Body of pancreas (tissue), 4 donors: Measurements from ENCODE around the gene MRPL55. TPM values are rescaled to one million over a fixed set of nuclear protein-coding genes. Genes with fewer than 3 reads are reported as not detected.

Source experiments
- ATAC-seq: fragments of 150-250 bp; one replicate; pipeline ENCODE4 v1.9.1; 2016
- DNase-seq, 4 donors: peaks; one replicate each; pipeline ENCODE4 v3.0.0-alpha.2; 2019
- H3K27ac ChIP-seq, 4 donors: fragments of 200-600 bp; sonication (generic); 1 replicate in 3 of 4; 2 replicates in 1 of 4; pipeline versions ENCODE4 v1.5.1 to v1.6.1; 2016 to 2019; ENCODE audit warnings: mild to moderate bottlenecking in 1 of 4, mixed read lengths in 1 of 4, moderate library complexity in 1 of 4
- H3K27me3 ChIP-seq, 2 donors: fragments of 200-600 bp; sonication (generic); one replicate each; pipeline ENCODE4 v1.6.0; 2016; ENCODE audit warnings: mild to moderate bottlenecking in 1 of 2
- H3K36me3 ChIP-seq, 2 donors: fragments of 200-600 bp; sonication (generic); replicated peaks in 1 of 2; 2 replicates each; pipeline ENCODE4 v1.5.1; 2016; ENCODE audit warnings: low read depth in 2 of 2; ENCODE audit not compliant: insufficient read depth in 1 of 2
- H3K4me1 ChIP-seq: fragments of 200-600 bp; sonication (generic); one replicate; pipeline ENCODE4 v1.6.0; 2016
- H3K4me3 ChIP-seq, 2 donors: fragments of 200-600 bp; sonication (generic); 1 replicate in 1 of 2; 2 replicates in 1 of 2; pipeline ENCODE4 v1.5.1; 2016 to 2019
- H3K9me3 ChIP-seq, 3 donors: fragments of 200-600 bp; sonication (generic); 1 replicate in 2 of 3; 2 replicates in 1 of 3; pipeline ENCODE4 v1.5.1; 2016
- POLR2A ChIP-seq, 3 donors: fragments of 450-650 bp; IDR thresholded peaks; one replicate each; pipeline ENCODE4 v1.6.1; 2016; ENCODE audit warnings: antibody characterized with exemption in 3 of 3, mild to moderate bottlenecking in 2 of 3
- WGBS, 2 donors: methylation state at CpG; one replicate each; pipeline ENCODE4 v1.1.5; 2017; 5-methylcytosine and 5-hydroxymethylcytosine counted together
- intact Hi-C: fragments of 100-400 bp; cut with DNase I; formaldehyde crosslinking; loops from one replicate; pipeline ENCODE4 v1.15.1; 2023
- total RNA-seq, 2 donors: library from RNA; depleted of rRNA; stranded (reverse); fragments of >200 nt; gene quantifications; one replicate each; pipeline ENCODE4 v1.1.0, GENCODE V29; 2016
- TF ChIP-seq, protein P1 (sequence below), 7 experiments: fragments of 450-650 bp in 4 of 7; fragments of 200-600 bp in 3 of 7; sonication (generic) in 3 of 7; IDR thresholded peaks; one replicate each; pipeline ENCODE4 v1.5.1; 2016 to 2019; ENCODE audit warnings: antibody characterized with exemption in 7 of 7

Gene MRPL55
- total RNA-seq, 2 donors from 2014 or later, result 65.9 to 68.7 TPM

GRCh38 chr1:228082918-228083870, 25.9 kb downstream of the MRPL55 start:
- H3K4me3 ChIP-seq, result peak overlapping the region; percentile 77 to 91
- H3K27ac ChIP-seq, result peak overlapping the region; percentile 99 to 100 (median 100)
- peak; percentile 46 for ATAC-seq
- no peaks in the 10 kb centered on the region for H3K27me3 ChIP-seq
- H3K36me3 ChIP-seq, result no peaks in the 10 kb centered on the region
- no peaks in the 10 kb centered on the region for H3K9me3 ChIP-seq
- peak in 2 of 3 donors; percentile 82 to 84 for TF ChIP-seq POLR2A (IDR thresholded peaks at IDR 0.05)
- TF ChIP-seq, protein P1, sequence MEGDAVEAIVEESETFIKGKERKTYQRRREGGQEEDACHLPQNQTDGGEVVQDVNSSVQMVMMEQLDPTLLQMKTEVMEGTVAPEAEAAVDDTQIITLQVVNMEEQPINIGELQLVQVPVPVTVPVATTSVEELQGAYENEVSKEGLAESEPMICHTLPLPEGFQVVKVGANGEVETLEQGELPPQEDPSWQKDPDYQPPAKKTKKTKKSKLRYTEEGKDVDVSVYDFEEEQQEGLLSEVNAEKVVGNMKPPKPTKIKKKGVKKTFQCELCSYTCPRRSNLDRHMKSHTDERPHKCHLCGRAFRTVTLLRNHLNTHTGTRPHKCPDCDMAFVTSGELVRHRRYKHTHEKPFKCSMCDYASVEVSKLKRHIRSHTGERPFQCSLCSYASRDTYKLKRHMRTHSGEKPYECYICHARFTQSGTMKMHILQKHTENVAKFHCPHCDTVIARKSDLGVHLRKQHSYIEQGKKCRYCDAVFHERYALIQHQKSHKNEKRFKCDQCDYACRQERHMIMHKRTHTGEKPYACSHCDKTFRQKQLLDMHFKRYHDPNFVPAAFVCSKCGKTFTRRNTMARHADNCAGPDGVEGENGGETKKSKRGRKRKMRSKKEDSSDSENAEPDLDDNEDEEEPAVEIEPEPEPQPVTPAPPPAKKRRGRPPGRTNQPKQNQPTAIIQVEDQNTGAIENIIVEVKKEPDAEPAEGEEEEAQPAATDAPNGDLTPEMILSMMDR (IDR thresholded peaks at IDR 0.05), result no peak
- peak; percentile 65 to 72 (median 70) for DNase-seq
- intact Hi-C loops, result no loop called here
- peaks cover 51% of the 10 kb centered on the region for H3K4me1 ChIP-seq
- 1% methylated on average over 23 to 79 of the region's 79 CpGs for WGBS, 2 donors

GRCh38 chr1:228082214-228082917, 26.7 kb downstream of the MRPL55 start, which contains the start of gene ARF1:
Gene ARF1, plus strand, starts transcription at chr1:228082708. Its CDS starts 14,407 bp downstream, at chr1:228097115.
- intact Hi-C loops, result no loop called here
- no peaks in the 10 kb centered on the region for H3K27me3 ChIP-seq
- ATAC-seq, result peak; percentile 93
- no peaks in the 10 kb centered on the region for H3K36me3 ChIP-seq
- H3K9me3 ChIP-seq, result no peaks in the 10 kb centered on the region
- WGBS, 2 donors, result 0% methylated on average over 87 of the region's 87 CpGs; no CpG with 5 or more reads in 1 of the 2 donors
- TF ChIP-seq, protein P1 (IDR thresholded peaks at IDR 0.05), result peak in 2 of 7 experiments; percentile 28 to 42
- TF ChIP-seq POLR2A (IDR thresholded peaks at IDR 0.05), result peak; percentile 75 to 92 (median 81)
- DNase-seq, result peak; percentile 93 to 95 (median 94)
- peak within 1 kb of the TSS; percentile 77 to 91 for H3K4me3 ChIP-seq
- H3K4me1 ChIP-seq, result peaks cover 43% of the 10 kb centered on the region
- peak within 1 kb of the TSS; percentile 99 to 100 (median 100) for H3K27ac ChIP-seq

DNA sequence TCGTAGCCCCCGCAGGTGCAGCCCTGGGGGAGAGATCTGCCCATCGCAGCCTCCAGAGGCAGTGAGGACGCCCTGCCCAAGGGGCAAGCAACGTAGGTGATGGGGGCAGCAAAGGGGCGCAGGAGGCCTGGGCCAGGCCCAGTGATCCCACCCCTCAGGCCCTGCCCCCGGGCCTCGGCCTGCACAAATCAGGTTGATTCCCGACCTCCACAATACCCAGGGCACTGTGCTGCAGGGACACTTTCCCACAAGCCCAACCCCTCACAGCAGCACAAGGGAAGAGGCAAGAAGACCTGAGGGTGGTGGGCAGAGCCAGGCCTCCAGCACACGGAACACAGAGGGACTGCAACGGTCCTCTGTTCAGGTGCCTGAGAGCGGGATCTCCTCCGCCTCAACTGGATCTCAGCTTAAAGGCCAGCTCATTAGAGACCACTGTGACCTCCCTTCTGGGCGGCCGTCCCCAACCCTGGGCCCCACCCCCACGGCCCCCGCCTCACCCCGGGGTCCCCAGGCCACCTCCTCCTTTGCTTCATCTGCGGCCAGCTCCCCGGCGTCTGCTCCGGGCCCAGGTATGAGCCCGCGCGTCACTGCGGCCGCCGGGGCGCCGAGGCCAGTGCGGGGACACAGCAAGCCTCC, 27.4 kb downstream of the MRPL55 start:
- Histone ChIP-seq H3K27ac (peak overlapping the region; percentile 60 to 100 (median 100)), H3K9me3 (no peaks in the 10 kb centered on the region), H3K4me3 (peak overlapping the region; percentile 68 to 91), H3K36me3 (no peaks in the 10 kb centered on the region), H3K4me1 (peaks cover 36% of the 10 kb centered on the region), H3K27me3 (no peaks in the 10 kb centered on the region)
- 9% methylated on average over 27 of the region's 31 CpGs; no CpG with 5 or more reads in 1 of the 2 donors for WGBS, 2 donors
- intact Hi-C loops, result no loop called here
- peak; percentile 8 for ATAC-seq
- peak in 2 of 4 donors; percentile 33 to 36 for DNase-seq
- no peak for TF ChIP-seq POLR2A (IDR thresholded peaks at IDR 0.05)
- TF ChIP-seq, protein P1 (IDR thresholded peaks at IDR 0.05), result no peak

- DNase-seq, result peak in 3 of 4 donors; percentile 5 to 12 (median 8)
- H3K36me3 ChIP-seq, result no peaks in the 10 kb centered on the region
- no peak for ATAC-seq
- no peaks in the 10 kb centered on the region for H3K9me3 ChIP-seq
- H3K4me3 ChIP-seq, result no peak overlapping the region
- H3K4me1 ChIP-seq, result peaks cover 31% of the 10 kb centered on the region
- intact Hi-C loops, result no loop called here
- WGBS, 2 donors, result 59 to 74% methylated on average over 5 to 7 of the region's 7 CpGs
- no peak for TF ChIP-seq POLR2A (IDR thresholded peaks at IDR 0.05)
- TF ChIP-seq, protein P1 (IDR thresholded peaks at IDR 0.05), result no peak
- no peaks in the 10 kb centered on the region for H3K27me3 ChIP-seq
- H3K27ac ChIP-seq, result peak overlapping the region in 1 of 4 donors; percentile 99
Measured at GRCh38 chr1:228081144-228081543, 28.0 kb downstream of the MRPL55 start.
